ENCODE data around the gene AMMECR1L.
A peak's percentile ranks its signal among the peaks of the same experiment; 100 is the strongest.

AMMECR1L gene

GRCh38 chr2:127862228-127862627 lies 23.5 kb downstream of the AMMECR1L start:
- DNase-seq (ENCODE audit: low spot score): no peak
- in situ Hi-C loops (cut with MboI; ENCODE audit: low sequenced_read_pairs, unreplicated experiment): no loop called here
- TF ChIP-seq CTCF (IDR thresholded peaks at IDR 0.05; ENCODE audit: borderline replicate concordance, control extremely low read depth, extremely low read depth, insufficient read depth, missing control alignments): no peak

- TF ChIP-seq CTCF (IDR thresholded peaks at IDR 0.05; ENCODE audit: borderline replicate concordance, control extremely low read depth, extremely low read depth, insufficient read depth, missing control alignments): no peak
- in situ Hi-C loops (cut with MboI; ENCODE audit: low sequenced_read_pairs, unreplicated experiment): no loop called here
- DNase-seq (ENCODE audit: low spot score): no peak
These were observed 25.6 kb downstream of the AMMECR1L start for GRCh38 chr2:127860130-127860529.

- in situ Hi-C loops (cut with MboI; ENCODE audit: low sequenced_read_pairs, unreplicated experiment): no loop called here
- TF ChIP-seq CTCF (IDR thresholded peaks at IDR 0.05; ENCODE audit: borderline replicate concordance, control extremely low read depth, extremely low read depth, insufficient read depth, missing control alignments): no peak
- DNase-seq (ENCODE audit: low spot score): peak; percentile 50
These were observed 26.1 kb downstream of the AMMECR1L start for GRCh38 chr2:127859712-127860085.

DNA sequence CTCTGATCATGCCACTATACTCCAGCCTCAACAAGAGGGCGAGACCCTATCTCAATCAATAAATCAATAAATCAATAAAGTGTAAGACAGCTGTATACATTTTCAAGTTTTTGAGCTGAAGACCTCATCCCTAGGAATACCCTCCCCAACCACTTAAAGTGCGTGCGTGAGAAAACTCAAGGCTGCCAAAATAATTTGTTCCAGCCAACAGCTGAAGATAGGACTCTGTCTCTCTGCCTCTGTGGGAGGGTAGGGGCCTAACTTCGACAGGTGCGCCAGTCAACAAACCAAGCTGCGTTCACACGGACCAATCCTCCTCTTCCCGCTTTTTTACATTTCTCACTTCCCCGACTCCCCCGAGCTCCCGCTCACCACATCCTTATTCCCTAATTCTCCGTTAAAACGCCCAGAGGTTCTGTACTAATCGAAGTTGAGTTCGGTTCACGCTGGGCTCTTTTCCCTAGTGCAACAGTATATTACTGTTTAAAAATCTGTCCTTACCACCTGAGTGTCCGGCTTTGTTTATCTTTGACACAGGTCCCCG lies 28.4 kb downstream of the AMMECR1L start:
- no peak for TF ChIP-seq CTCF (IDR thresholded peaks at IDR 0.05; ENCODE audit: borderline replicate concordance, control extremely low read depth, extremely low read depth, insufficient read depth, missing control alignments)
- in situ Hi-C loops (cut with MboI; ENCODE audit: low sequenced_read_pairs, unreplicated experiment): no loop called here
- DNase-seq (ENCODE audit: low spot score): peak; percentile 46

GRCh38 chr2:127853671-127854070 lies 32.1 kb downstream of the AMMECR1L start:
- DNase-seq (ENCODE audit: low spot score): no peak
- in situ Hi-C loops (cut with MboI; ENCODE audit: low sequenced_read_pairs, unreplicated experiment): no loop called here
- no peak for TF ChIP-seq CTCF (IDR thresholded peaks at IDR 0.05; ENCODE audit: borderline replicate concordance, control extremely low read depth, extremely low read depth, insufficient read depth, missing control alignments)

DNA sequence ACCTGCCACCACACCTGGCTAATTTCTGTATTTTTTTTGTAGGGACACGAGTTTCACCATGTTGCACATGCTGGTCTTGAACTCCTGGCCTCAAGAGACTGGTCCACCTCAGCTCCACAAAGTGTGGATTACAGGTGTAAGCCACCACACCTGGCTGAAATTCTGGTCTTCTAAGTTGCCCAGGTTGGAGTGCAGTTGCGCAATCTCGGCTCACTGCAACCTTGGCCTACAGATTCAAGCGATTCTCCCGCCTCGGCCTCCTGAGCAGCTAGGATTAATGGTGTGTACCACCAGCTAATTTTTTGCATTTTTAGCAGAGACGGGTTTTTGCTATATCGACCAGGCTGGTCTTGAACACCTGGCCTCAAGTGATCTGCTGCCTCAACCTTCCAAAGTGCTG lies 33.4 kb downstream of the AMMECR1L start:
- in situ Hi-C loops (cut with MboI; ENCODE audit: low sequenced_read_pairs, unreplicated experiment): no loop called here
- no peak for TF ChIP-seq CTCF (IDR thresholded peaks at IDR 0.05; ENCODE audit: borderline replicate concordance, control extremely low read depth, extremely low read depth, insufficient read depth, missing control alignments)

GRCh38 chr2:127847931-127848330 lies 37.8 kb downstream of the AMMECR1L start:
- no peak for TF ChIP-seq CTCF (IDR thresholded peaks at IDR 0.05; ENCODE audit: borderline replicate concordance, control extremely low read depth, extremely low read depth, insufficient read depth, missing control alignments)
- in situ Hi-C loops (cut with MboI; ENCODE audit: low sequenced_read_pairs, unreplicated experiment): no loop called here
- no peak for DNase-seq (ENCODE audit: low spot score)

More for the DNA sequence above, 33.4 kb downstream of the AMMECR1L start:
- no peak for DNase-seq (ENCODE audit: low spot score)

Data from GM13976 (cell line).